Measurements from ENCODE around the gene UBE2O. TPM values are rescaled to one million over a fixed set of nuclear protein-coding genes. Genes with fewer than 3 reads are reported as not detected.

Gene UBE2O
- total RNA-seq, 1 donor from 2014 or later = 25.8 TPM

DNA sequence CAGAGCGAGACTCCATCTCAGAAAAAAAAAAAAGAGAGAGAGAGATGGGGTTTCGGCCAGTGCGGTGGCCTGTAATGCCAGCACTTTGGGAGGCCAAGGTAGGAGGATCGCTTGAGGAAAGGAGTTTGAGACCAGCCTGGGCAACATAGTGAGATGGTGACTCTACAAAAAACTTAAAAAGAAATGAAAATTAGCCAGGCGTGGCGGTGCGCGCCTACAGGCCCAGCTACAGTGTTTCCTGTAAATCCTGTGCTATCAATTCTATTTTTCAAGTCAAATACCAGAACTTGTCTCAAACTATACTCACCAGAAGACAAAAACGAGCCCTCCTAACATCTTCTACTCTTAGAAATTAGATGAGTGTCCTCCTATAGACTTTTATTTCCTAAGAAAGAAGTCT is 19.3 kb downstream of the UBE2O start:
- peaks cover 5% of the 10 kb centered on the region for H3K4me1 Mint-ChIP-seq (ENCODE audit: low read depth, unreplicated experiment)
- Histone ChIP-seq H3K4me1 (ENCODE audit: insufficient read depth, low read length) (no peaks in the 10 kb centered on the region), H3K36me3 (ENCODE audit: insufficient read depth, low read length) (no peaks in the 10 kb centered on the region), H2AFZ (ENCODE audit: low read depth, low read length) (no peak overlapping the region), H3K79me2 (ENCODE audit: insufficient read depth, low read length) (peaks cover 85% of the 10 kb centered on the region), H3K9me3 (ENCODE audit: insufficient read depth, low read depth, low read length) (no peaks in the 10 kb centered on the region), H3K4me2 (ENCODE audit: low read length) (no peak overlapping the region), H3K27ac (ENCODE audit: low read depth, low read length) (no peak overlapping the region), H3K4me3 (ENCODE audit: insufficient read depth, low read depth, low read length) (no peak overlapping the region), H4K20me1 (ENCODE audit: insufficient read depth, low read length) (peaks cover 87% of the 10 kb centered on the region), H3K27me3 (ENCODE audit: insufficient read depth, low read length) (no peaks in the 10 kb centered on the region), H3K9ac (ENCODE audit: low read length) (no peak overlapping the region)
- TF ChIP-seq EZH2 (IDR thresholded peaks at IDR 0.05; ENCODE audit: insufficient read depth, low read length) = no peak
- TF ChIP-seq, protein P1, sequence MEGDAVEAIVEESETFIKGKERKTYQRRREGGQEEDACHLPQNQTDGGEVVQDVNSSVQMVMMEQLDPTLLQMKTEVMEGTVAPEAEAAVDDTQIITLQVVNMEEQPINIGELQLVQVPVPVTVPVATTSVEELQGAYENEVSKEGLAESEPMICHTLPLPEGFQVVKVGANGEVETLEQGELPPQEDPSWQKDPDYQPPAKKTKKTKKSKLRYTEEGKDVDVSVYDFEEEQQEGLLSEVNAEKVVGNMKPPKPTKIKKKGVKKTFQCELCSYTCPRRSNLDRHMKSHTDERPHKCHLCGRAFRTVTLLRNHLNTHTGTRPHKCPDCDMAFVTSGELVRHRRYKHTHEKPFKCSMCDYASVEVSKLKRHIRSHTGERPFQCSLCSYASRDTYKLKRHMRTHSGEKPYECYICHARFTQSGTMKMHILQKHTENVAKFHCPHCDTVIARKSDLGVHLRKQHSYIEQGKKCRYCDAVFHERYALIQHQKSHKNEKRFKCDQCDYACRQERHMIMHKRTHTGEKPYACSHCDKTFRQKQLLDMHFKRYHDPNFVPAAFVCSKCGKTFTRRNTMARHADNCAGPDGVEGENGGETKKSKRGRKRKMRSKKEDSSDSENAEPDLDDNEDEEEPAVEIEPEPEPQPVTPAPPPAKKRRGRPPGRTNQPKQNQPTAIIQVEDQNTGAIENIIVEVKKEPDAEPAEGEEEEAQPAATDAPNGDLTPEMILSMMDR (IDR thresholded peaks at IDR 0.05; ENCODE audit: insufficient read depth, low read depth, low read length) = no peak
- no peaks in the 10 kb centered on the region for H3K9me3 Mint-ChIP-seq (ENCODE audit: unreplicated experiment)
- no peaks in the 10 kb centered on the region for H3K36me3 Mint-ChIP-seq (ENCODE audit: low read depth, unreplicated experiment)
- no peak for DNase-seq (ENCODE audit: low read depth)
- H3K27ac Mint-ChIP-seq (ENCODE audit: unreplicated experiment) = no peak overlapping the region
- no peaks in the 10 kb centered on the region for H3K27me3 Mint-ChIP-seq (ENCODE audit: low read depth, unreplicated experiment)
- no peak overlapping the region for H3K4me3 Mint-ChIP-seq (ENCODE audit: unreplicated experiment)
- no peak for FAIRE-seq

DNA sequence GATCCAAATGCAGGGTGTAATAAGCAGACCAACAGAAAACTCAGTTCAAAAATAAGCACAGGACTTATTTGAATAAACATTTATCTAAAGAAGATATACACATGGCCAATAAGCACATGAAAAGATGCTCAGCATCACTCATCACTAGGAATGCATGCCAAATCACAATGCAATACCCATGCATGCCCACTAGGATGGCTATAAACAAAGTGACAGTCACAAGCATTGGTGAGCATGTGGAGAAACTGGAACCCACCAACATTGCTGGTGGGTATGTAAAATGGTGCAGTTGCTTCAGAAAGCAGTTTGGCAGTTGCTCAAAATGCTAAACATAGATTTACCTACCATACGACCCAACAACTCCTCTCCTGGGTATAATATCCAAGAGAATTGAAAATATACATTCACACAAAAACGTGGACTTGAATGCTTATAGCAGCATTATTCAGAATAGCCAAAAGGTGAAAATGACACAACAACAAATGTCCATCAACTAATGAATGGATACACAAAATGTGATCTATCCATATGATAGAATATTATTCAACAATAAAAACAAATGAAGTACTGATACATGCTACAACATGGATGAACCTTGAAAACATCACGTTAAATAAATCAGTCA is 20.1 kb downstream of the UBE2O start:
- Histone ChIP-seq H4K20me1 (ENCODE audit: insufficient read depth, low read length) (peaks cover 87% of the 10 kb centered on the region), H3K9ac (ENCODE audit: low read length) (no peak overlapping the region), H3K27ac (ENCODE audit: low read depth, low read length) (no peak overlapping the region), H3K4me3 (ENCODE audit: insufficient read depth, low read depth, low read length) (no peak overlapping the region), H3K9me3 (ENCODE audit: insufficient read depth, low read depth, low read length) (no peaks in the 10 kb centered on the region), H3K4me1 (ENCODE audit: insufficient read depth, low read length) (no peaks in the 10 kb centered on the region), H3K79me2 (ENCODE audit: insufficient read depth, low read length) (peaks cover 80% of the 10 kb centered on the region), H3K4me2 (ENCODE audit: low read length) (no peak overlapping the region), H3K36me3 (ENCODE audit: insufficient read depth, low read length) (no peaks in the 10 kb centered on the region), H2AFZ (ENCODE audit: low read depth, low read length) (no peak overlapping the region), H3K27me3 (ENCODE audit: insufficient read depth, low read length) (no peaks in the 10 kb centered on the region)
- Mint-ChIP-seq H3K9me3 (ENCODE audit: unreplicated experiment) (no peaks in the 10 kb centered on the region), H3K36me3 (ENCODE audit: low read depth, unreplicated experiment) (no peaks in the 10 kb centered on the region), H3K4me3 (ENCODE audit: unreplicated experiment) (no peak overlapping the region), H3K27ac (ENCODE audit: unreplicated experiment) (no peak overlapping the region), H3K27me3 (ENCODE audit: low read depth, unreplicated experiment) (no peaks in the 10 kb centered on the region), H3K4me1 (ENCODE audit: low read depth, unreplicated experiment) (peaks cover 6% of the 10 kb centered on the region)
- no peak for FAIRE-seq
- TF ChIP-seq, protein P1 (IDR thresholded peaks at IDR 0.05; ENCODE audit: insufficient read depth, low read depth, low read length) = peak; percentile 45
- TF ChIP-seq EZH2 (IDR thresholded peaks at IDR 0.05; ENCODE audit: insufficient read depth, low read length) = no peak
- no peak for DNase-seq (ENCODE audit: low read depth)

DNA sequence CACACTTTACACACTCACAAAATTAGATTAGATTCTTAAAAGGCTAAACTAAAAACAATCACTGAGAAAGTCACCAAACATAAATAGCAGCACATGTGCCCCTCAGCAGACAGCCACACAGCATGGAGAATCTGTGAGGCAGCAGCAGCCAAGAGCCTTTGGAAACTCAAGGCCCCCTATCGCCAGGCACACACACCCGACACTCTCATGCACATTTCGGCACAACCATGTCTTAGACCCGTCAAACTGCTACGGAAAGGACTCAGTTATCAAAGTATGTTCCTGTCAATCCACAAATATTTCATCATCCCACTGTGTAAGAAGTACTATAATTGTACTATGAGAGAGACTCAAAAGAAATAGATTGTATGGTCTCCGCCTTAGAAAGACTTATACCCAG is 20.9 kb downstream of the UBE2O start:
- Histone ChIP-seq H3K27me3 (ENCODE audit: insufficient read depth, low read length) (no peaks in the 10 kb centered on the region), H3K36me3 (ENCODE audit: insufficient read depth, low read length) (no peaks in the 10 kb centered on the region), H4K20me1 (ENCODE audit: insufficient read depth, low read length) (peaks cover 88% of the 10 kb centered on the region), H3K79me2 (ENCODE audit: insufficient read depth, low read length) (peaks cover 78% of the 10 kb centered on the region), H3K4me3 (ENCODE audit: insufficient read depth, low read depth, low read length) (no peak overlapping the region), H2AFZ (ENCODE audit: low read depth, low read length) (no peak overlapping the region), H3K9ac (ENCODE audit: low read length) (no peak overlapping the region), H3K4me2 (ENCODE audit: low read length) (no peak overlapping the region), H3K4me1 (ENCODE audit: insufficient read depth, low read length) (no peaks in the 10 kb centered on the region), H3K27ac (ENCODE audit: low read depth, low read length) (no peak overlapping the region), H3K9me3 (ENCODE audit: insufficient read depth, low read depth, low read length) (no peaks in the 10 kb centered on the region)
- Mint-ChIP-seq H3K27ac (ENCODE audit: unreplicated experiment) (no peak overlapping the region), H3K4me3 (ENCODE audit: unreplicated experiment) (no peak overlapping the region), H3K27me3 (ENCODE audit: low read depth, unreplicated experiment) (no peaks in the 10 kb centered on the region), H3K9me3 (ENCODE audit: unreplicated experiment) (no peaks in the 10 kb centered on the region), H3K4me1 (ENCODE audit: low read depth, unreplicated experiment) (peaks cover 14% of the 10 kb centered on the region), H3K36me3 (ENCODE audit: low read depth, unreplicated experiment) (no peaks in the 10 kb centered on the region)
- DNase-seq (ENCODE audit: low read depth) (no peak), FAIRE-seq (no peak)
- TF ChIP-seq EZH2 (IDR thresholded peaks at IDR 0.05; ENCODE audit: insufficient read depth, low read length) = no peak
- TF ChIP-seq, protein P1 (IDR thresholded peaks at IDR 0.05; ENCODE audit: insufficient read depth, low read depth, low read length) = no peak
